GM06990 (cell line): ENCODE measurements around the gene MRM3.
"Not testable (repeated sequence)": the region's sequence is repeated elsewhere in the genome, so short reads cannot be mapped to it uniquely, and the experiment has no call there.

Source experiments
- DNase-seq: peaks from one replicate; pipeline ENCODE4 v3.0.0-alpha.2; 2011; ENCODE audit not compliant: insufficient read length; ENCODE audit errors: extremely low read depth
- H3K27me3 ChIP-seq: replicated peaks from 2 replicates; pipeline ENCODE4 v1.6.0; 2011; ENCODE audit warnings: low read length; ENCODE audit not compliant: control insufficient read depth, insufficient read depth
- H3K36me3 ChIP-seq: 2 replicates; pipeline ENCODE4 v1.5.1; 2011; ENCODE audit warnings: low read length; ENCODE audit not compliant: control insufficient read depth, insufficient read depth
- H3K4me3 ChIP-seq: replicated peaks from 2 replicates; pipeline ENCODE4 v1.5.1; 2011; ENCODE audit warnings: low read depth, mild to moderate bottlenecking, control low read depth, low read length
- CTCF ChIP-seq: IDR thresholded peaks from 2 replicates; pipeline ENCODE4 v1.5.1; 2011; ENCODE audit warnings: low read length, control low read depth, mild to moderate bottlenecking, inconsistent platforms; ENCODE audit not compliant: insufficient read depth, poor library complexity, severe bottlenecking

MRM3 gene

DNA sequence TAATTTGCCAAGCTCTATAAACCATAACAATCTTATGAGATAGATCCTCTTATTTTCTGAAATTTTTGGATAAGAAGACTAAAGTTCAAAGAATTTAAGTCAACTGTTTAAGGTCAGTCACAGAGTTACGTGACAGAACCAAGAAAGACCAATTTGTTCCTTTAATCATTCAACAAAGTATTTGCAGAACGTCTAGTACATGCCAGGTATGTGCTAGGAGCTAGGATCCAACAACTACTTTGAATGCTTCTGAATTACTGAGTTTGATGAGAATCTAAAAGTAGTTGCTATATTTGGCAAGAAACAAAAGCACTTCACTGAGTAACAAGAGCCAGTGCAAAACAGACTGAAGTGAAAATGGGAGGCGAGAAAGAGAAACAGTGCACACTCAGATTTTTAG is 15.1 kb upstream of the MRM3 start:
- H3K36me3 ChIP-seq, result peaks cover 9% of the 10 kb centered on the region
- H3K4me3 ChIP-seq, result no peak overlapping the region
- TF ChIP-seq CTCF, result no peak
- no peaks in the 10 kb centered on the region for H3K27me3 ChIP-seq
- no peak for DNase-seq

DNA sequence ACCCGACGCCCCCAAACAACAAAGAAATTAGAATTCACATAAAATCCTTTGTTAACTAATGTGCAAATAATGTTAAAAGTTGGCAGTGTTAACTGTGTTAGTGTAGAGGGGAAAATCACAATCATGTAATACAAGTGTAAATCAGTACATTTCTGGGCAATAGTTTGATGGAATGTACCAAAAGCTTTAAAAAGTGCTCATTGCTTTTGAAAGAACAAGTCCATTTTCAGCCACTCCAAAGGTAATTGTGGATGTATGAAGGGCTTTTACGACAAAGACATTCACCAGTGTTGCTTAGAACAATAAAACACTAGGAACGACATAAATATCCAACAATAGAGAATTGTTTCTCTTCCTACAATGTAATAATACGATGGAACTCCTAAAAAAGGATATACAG is 9.1 kb upstream of the MRM3 start:
- TF ChIP-seq CTCF, result no peak
- H3K27me3 ChIP-seq, result no peaks in the 10 kb centered on the region
- H3K36me3 ChIP-seq, result peaks cover 22% of the 10 kb centered on the region
- H3K4me3 ChIP-seq, result no peak overlapping the region
- DNase-seq, result no peak

- Histone ChIP-seq H3K27me3 (no peaks in the 10 kb centered on the region), H3K36me3 (peaks cover 22% of the 10 kb centered on the region), H3K4me3 (no peak overlapping the region)
- DNase-seq, result no peak
- TF ChIP-seq CTCF, result no peak
These were observed 8.5 kb upstream of the MRM3 start for GRCh38 chr17:773467-774312.

- no peak for TF ChIP-seq CTCF
- Histone ChIP-seq H3K27me3 (no peaks in the 10 kb centered on the region), H3K4me3 (no peak overlapping the region), H3K36me3 (peaks cover 17% of the 10 kb centered on the region)
- DNase-seq, result no peak
These were observed 7.9 kb upstream of the MRM3 start for GRCh38 chr17:774313-774584.

- Histone ChIP-seq H3K36me3 (peaks cover 15% of the 10 kb centered on the region), H3K4me3 (no peak overlapping the region)
- TF ChIP-seq CTCF, result no peak
These were observed 4.1 kb upstream of the MRM3 start for GRCh38 chr17:778096-778495.

DNA sequence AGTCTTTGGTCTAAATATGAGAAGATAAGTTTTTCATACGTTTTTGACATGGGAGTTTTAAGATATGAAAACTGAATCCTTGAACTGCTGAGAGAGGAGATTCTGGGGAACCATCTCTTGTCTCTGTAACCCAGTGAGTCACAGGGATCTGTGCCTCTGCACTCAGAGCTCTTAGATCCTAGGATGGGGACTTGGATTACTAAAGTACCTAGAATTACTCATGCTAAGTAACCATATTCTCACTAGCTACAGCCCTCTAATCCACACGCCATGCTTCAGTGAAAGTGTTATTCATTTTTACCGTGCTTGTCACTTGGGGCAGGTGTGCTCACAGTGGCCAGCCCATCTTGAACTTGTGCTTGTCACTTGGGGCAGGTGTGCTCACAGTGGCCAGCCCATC is 2.0 kb downstream of the MRM3 start:
- Histone ChIP-seq H3K4me3 (no peak overlapping the region), H3K36me3 (peaks cover 7% of the 10 kb centered on the region), H3K27me3 (no peaks in the 10 kb centered on the region)
- no peak for DNase-seq
- TF ChIP-seq CTCF, result no peak

More at GRCh38 chr17:778096-778495, 4.1 kb upstream of the MRM3 start:
- no peaks in the 10 kb centered on the region for H3K27me3 ChIP-seq
- no peak for DNase-seq

DNA sequence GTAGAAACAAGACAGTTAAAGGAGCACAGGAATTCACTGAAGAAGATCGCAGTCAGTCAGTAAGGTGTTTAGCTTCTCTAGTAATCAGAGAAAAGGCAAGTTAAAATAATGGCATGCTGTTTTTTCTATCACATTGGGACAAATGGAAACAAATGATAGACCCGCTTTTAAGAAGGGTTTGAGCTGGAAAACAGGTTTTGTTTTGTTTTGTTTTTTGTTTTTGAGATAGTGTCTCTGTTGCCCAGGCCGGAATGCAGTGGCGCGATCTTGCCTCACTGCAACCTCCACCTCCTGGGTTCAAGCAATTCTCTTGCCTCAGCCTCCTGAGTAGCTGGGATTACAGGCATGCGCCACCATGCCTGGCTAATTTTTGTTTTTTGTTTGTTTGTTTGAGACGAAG is 3.7 kb downstream of the MRM3 start:
- H3K4me3 ChIP-seq, DNase-seq, H3K27me3 ChIP-seq: not testable (repeated sequence)
- H3K36me3 ChIP-seq, result peaks cover 14% of the 10 kb centered on the region
